Kidney tubule cell (primary cell): Measurements from ENCODE around the gene KCNH4.

Experiments used
- DNase-seq: peaks from one replicate; pipeline ENCODE4 v3.0.0-alpha.2; 2018; ENCODE audit warnings: low spot score

KCNH4 gene

DNA sequence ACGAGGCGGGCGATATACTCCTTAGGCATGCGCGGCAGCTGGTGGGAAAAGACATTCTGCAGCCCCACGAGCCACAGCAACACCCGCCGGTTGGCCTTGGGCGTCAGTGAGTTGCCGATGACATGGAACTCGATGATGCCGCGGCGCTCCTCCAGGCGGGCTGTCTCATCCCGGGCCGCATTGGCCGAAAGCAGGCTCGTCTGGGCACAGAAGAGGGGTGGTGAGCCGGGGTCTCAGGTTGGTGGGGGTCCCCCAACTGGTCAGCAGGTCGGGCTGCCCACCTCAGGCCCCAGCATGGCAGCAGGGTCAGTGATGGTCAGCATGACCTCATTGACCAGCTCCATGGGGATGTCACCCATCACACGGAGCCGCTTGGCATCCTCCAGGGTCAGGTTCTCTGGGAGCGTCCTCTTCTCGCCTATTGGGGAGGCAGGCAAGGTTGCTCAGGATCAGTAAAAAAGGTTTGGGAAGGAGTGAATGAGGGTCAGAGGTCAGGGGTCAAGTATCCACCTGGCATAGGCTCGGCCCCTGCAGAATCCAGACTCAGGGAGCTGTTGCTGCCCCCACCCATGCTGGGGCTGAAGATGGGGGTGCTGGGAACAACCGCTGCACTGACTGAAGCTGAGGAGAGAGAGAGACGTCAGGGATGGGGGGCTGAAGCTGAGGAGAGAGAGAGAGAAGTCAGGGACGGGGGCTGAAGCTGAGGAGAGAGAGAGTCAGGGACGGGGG lies 63.4 kb downstream of the KCNH4 start:
- DNase-seq = no peak

- peak; percentile 82 for DNase-seq
Observed at GRCh38 chr17:42116705-42117396, 64.1 kb downstream of the KCNH4 start.

- no peak for DNase-seq
Observed at GRCh38 chr17:42114118-42114517, 66.8 kb downstream of the KCNH4 start.

GRCh38 chr17:42113293-42114069 lies 67.5 kb downstream of the KCNH4 start:
- DNase-seq = no peak

GRCh38 chr17:42112552-42113176 lies 68.3 kb downstream of the KCNH4 start, which contains the start of gene DHX58:
Gene DHX58 (minus strand): TSS chr17:42112714. CDS start chr17:42111892, 822 bp downstream.
- DNase-seq = peak; percentile 89

GRCh38 chr17:42111871-42112551 lies 68.9 kb downstream of the KCNH4 start:
- DNase-seq = peak; percentile 51

GRCh38 chr17:42111265-42111636 lies 69.7 kb downstream of the KCNH4 start:
- no peak for DNase-seq

- DNase-seq = no peak
Observed at GRCh38 chr17:42110301-42111264, 70.4 kb downstream of the KCNH4 start.

GRCh38 chr17:42109086-42109485 lies 71.9 kb downstream of the KCNH4 start:
- DNase-seq = no peak

GRCh38 chr17:42107597-42108576 lies 73.1 kb downstream of the KCNH4 start:
- DNase-seq = no peak

DNA sequence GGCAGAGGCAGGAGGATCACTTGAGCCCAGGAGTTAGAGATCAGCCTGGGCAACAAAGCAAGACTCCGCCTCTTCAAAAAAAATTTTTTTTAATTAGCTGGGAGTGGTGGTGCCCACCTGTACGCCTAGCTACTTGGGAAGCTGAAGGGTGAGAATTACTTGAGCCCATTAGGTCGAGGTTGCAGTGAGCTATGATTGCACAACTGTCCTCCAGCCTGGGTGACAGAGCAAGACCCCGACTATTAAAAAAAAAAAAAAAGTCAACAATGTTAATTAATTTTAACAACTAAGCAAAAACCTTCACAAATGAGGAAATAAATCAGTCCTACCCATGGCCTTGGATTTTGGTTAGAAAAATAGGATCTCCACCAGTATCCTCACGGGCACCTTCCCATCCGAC lies 73.8 kb downstream of the KCNH4 start:
- no peak for DNase-seq
